GM23338 (cell line): ENCODE data around the gene RNH1. TPM values are rescaled to one million over a fixed set of nuclear protein-coding genes. Genes with fewer than 3 reads are reported as not detected.

ENCODE experiments used
- ATAC-seq: fragments of 200-7000 bp; cut with Tn5 transposase; 3 replicates; pipeline ENCODE4 v1.9.1; 2020
- DNase-seq: peaks from one replicate; pipeline ENCODE4 v3.0.0-alpha.2; 2015; ENCODE audit warnings: low spot score
- H2AFZ ChIP-seq: fragments of 200-600 bp; sonication (generic); 2 replicates; pipeline ENCODE4 v1.8.0; 2016; ENCODE audit warnings: antibody characterized with exemption, mild to moderate bottlenecking, moderate library complexity
- H3F3A ChIP-seq: fragments of 200-600 bp; sonication (generic); replicated peaks from 2 replicates; pipeline ENCODE4 v1.8.0; 2017; ENCODE audit warnings: antibody characterized with exemption, mixed run types, low read depth
- H3K27ac ChIP-seq: fragments of 200-600 bp; sonication (generic); 2 replicates; pipeline ENCODE4 v1.6.1; 2016; ENCODE audit warnings: low read depth
- H3K27me3 ChIP-seq: fragments of 200-600 bp; sonication (generic); 2 replicates; pipeline ENCODE4 v1.8.0; 2016; ENCODE audit warnings: mild to moderate bottlenecking, mixed run types, moderate library complexity; ENCODE audit not compliant: insufficient read depth
- H3K36me3 ChIP-seq: fragments of 200-600 bp; sonication (generic); 2 replicates; pipeline ENCODE4 v1.8.0; 2016; ENCODE audit warnings: mild to moderate bottlenecking; ENCODE audit not compliant: insufficient read depth
- H3K4me1 ChIP-seq: fragments of 200-600 bp; sonication (generic); 2 replicates; pipeline ENCODE4 v1.8.0; 2016; ENCODE audit warnings: mild to moderate bottlenecking, moderate library complexity; ENCODE audit not compliant: insufficient read depth
- H3K4me2 ChIP-seq: fragments of 200-600 bp; sonication (generic); 2 replicates; pipeline ENCODE4 v1.7.1; 2017; ENCODE audit warnings: mixed run types
- H3K4me3 ChIP-seq: fragments of 200-600 bp; sonication (generic); 2 replicates; pipeline ENCODE4 v1.6.1; 2016; ENCODE audit warnings: mixed run types
- H3K79me2 ChIP-seq: fragments of 200-600 bp; sonication (generic); replicated peaks from 2 replicates; pipeline ENCODE4 v1.8.0; 2017; ENCODE audit warnings: mild to moderate bottlenecking; ENCODE audit not compliant: insufficient read depth
- H3K9me2 ChIP-seq: fragments of 200-600 bp; sonication (generic); 2 replicates; pipeline ENCODE4 v1.8.0; 2017; ENCODE audit not compliant: insufficient read depth
- H4K20me1 ChIP-seq: fragments of 200-600 bp; sonication (generic); replicated peaks from 2 replicates; pipeline ENCODE4 v1.8.0; 2017; ENCODE audit warnings: mild to moderate bottlenecking; ENCODE audit not compliant: insufficient read depth
- H3K27ac Mint-ChIP-seq: 2 replicates; pipeline ENCODE4 v1.8.0; 2020; ENCODE audit warnings: inconsistent platforms, mild to moderate bottlenecking, moderate library complexity, mixed read lengths
- H3K27me3 Mint-ChIP-seq: 3 replicates; pipeline ENCODE4 v1.8.0; 2022; ENCODE audit warnings: low read depth, mild to moderate bottlenecking, moderate library complexity, mixed read lengths, inconsistent platforms; ENCODE audit not compliant: insufficient read depth, poor library complexity
- H3K36me3 Mint-ChIP-seq: 3 replicates; pipeline ENCODE4 v1.8.0; 2021; ENCODE audit warnings: low read depth, mild to moderate bottlenecking, inconsistent platforms, moderate library complexity, mixed read lengths
- H3K4me1 Mint-ChIP-seq: 3 replicates; pipeline ENCODE4 v1.8.0; 2020; ENCODE audit warnings: mild to moderate bottlenecking, inconsistent platforms, mixed read lengths
- H3K4me3 Mint-ChIP-seq: 3 replicates; pipeline ENCODE4 v1.8.0; 2021; ENCODE audit warnings: moderate library complexity, mild to moderate bottlenecking, inconsistent platforms, mixed read lengths
- H3K9me3 Mint-ChIP-seq: 3 replicates; pipeline ENCODE4 v1.8.0; 2020; ENCODE audit warnings: moderate library complexity, mild to moderate bottlenecking, inconsistent platforms, mixed read lengths
- CTCF ChIP-seq, 2 experiments: fragments of 200-600 bp in 1 of 2; sonication (generic) in 1 of 2; conservative IDR thresholded peaks; 2 replicates each; pipeline versions ENCODE4 v1.5.1 to v1.6.1; 2016 to 2017; ENCODE audit warnings: antibody characterized with exemption in 2 of 2, low read depth in 2 of 2, mild to moderate bottlenecking in 2 of 2, moderate library complexity in 1 of 2
- EZH2phosphoT487 ChIP-seq: fragments of 200-600 bp; sonication (generic); IDR thresholded peaks from one replicate; pipeline ENCODE4 v1.8.1; 2018; ENCODE audit warnings: antibody characterized with exemption; ENCODE audit not compliant: unreplicated experiment
- JUNB ChIP-seq: IDR thresholded peaks from one replicate; pipeline ENCODE4 v1.6.1; 2016; ENCODE audit warnings: antibody characterized with exemption; ENCODE audit not compliant: unreplicated experiment
- POLR2AphosphoS5 ChIP-seq: IDR thresholded peaks from 2 replicates; pipeline ENCODE4 v1.6.1; 2016; ENCODE audit warnings: antibody characterized with exemption, low read depth
- REST ChIP-seq: IDR thresholded peaks from one replicate; pipeline ENCODE4 v1.6.1; 2018; ENCODE audit warnings: antibody characterized with exemption; ENCODE audit not compliant: unreplicated experiment
- ZNF114 ChIP-seq: fragments of 250-450 bp; sonication (Bioruptor Pico); IDR thresholded peaks from 2 replicates; pipeline ENCODE4 v1.5.0; 2020; ENCODE audit warnings: mild to moderate bottlenecking, moderate library complexity
- ZNF331 ChIP-seq: fragments of 250-450 bp; sonication (Bioruptor Pico); IDR thresholded peaks from 2 replicates; pipeline ENCODE4 v1.5.0; 2020; ENCODE audit warnings: low read depth, mild to moderate bottlenecking, moderate library complexity
- ZNF462 ChIP-seq: fragments of 250-450 bp; sonication (Bioruptor Pico); IDR thresholded peaks from 2 replicates; pipeline ENCODE4 v1.5.0; 2020; ENCODE audit warnings: mild to moderate bottlenecking, moderate library complexity
- polyA plus RNA-seq: library from polyadenylated mRNA; unstranded; fragments of >200 nt; fragmentation: Nextera tagmentation; extraction: Ambion mirVana; gene quantifications from 2 replicates; pipeline ENCODE4 v1.2.1, GENCODE V29; 2016
- total RNA-seq: library from RNA; depleted of rRNA; stranded (reverse); fragments of >200 nt; shearing (Covaris generic); gene quantifications from 2 replicates; pipeline ENCODE4 v1.2.3, GENCODE V29; 2014

Gene RNH1
- total and polyA plus RNA-seq, 2 experiments from 2014 or later: 33.3 to 56.3 TPM

GRCh38 chr11:535210-535518, 28.1 kb upstream of the RNH1 start:
- H4K20me1 ChIP-seq: 0 out of 2 replicates have a peak, but pooled peaks cover 2% of the 10 kb centered on the region
- no peak for TF ChIP-seq ZNF114 (CRISPR knock-in tag)
- TF ChIP-seq POLR2AphosphoS5: no peak
- no peak for TF ChIP-seq REST
- no peak for TF ChIP-seq ZNF331
- no peak for TF ChIP-seq EZH2phosphoT487
- TF ChIP-seq CTCF (conservative IDR thresholded peaks at IDR 0.05; ENCODE audit: low read depth in 2 of 2): no peak
- TF ChIP-seq ZNF462 (CRISPR knock-in tag): no peak
- no peak for TF ChIP-seq JUNB
- no peak for DNase-seq
- Mint-ChIP-seq H3K27me3 (peaks cover 21% of the 10 kb centered on the region), H3K27ac (no peak overlapping the region), H3K36me3 (peaks cover 10% of the 10 kb centered on the region; the same call in 2 of the 3 replicates), H3K9me3 (peaks cover 2% of the 10 kb centered on the region; the same call in 2 of the 3 replicates), H3K4me1 (peaks cover 3% of the 10 kb centered on the region; the same call in 2 of the 3 replicates), H3K4me3 (no peak overlapping the region)
- no peak for ATAC-seq
- H3K79me2 ChIP-seq: no peaks in the 10 kb centered on the region; the same call in 1 of the 2 replicates
- peaks cover 11% of the 10 kb centered on the region for H3F3A ChIP-seq
- H3K4me3 ChIP-seq: peak overlapping the region; percentile 81
- H2AFZ ChIP-seq: no peak overlapping the region
- H3K36me3 ChIP-seq: no peaks in the 10 kb centered on the region
- H3K9me2 ChIP-seq: no peaks in the 10 kb centered on the region
- no peak overlapping the region for H3K27ac ChIP-seq
- H3K27me3 ChIP-seq: peaks cover 17% of the 10 kb centered on the region; the same call in 1 of the 2 replicates
- no peak overlapping the region for H3K4me2 ChIP-seq
- H3K4me1 ChIP-seq: no peaks in the 10 kb centered on the region; the same call in 1 of the 2 replicates
